ENCODE results near the gene FBXO31.
A peak's percentile ranks its signal among the peaks of the same experiment; 100 is the strongest.
"Not testable (repeated sequence)": the region's sequence is repeated elsewhere in the genome, so short reads cannot be mapped to it uniquely, and the experiment has no call there.

The FBXO31 gene

GRCh38 chr16:87344931-87345631, 38.5 kb downstream of the FBXO31 start:
- peaks cover 95% of the 10 kb centered on the region for H4K20me1 ChIP-seq
- 0 out of 2 replicates have a peak overlapping the region, but pooled peaks have one; percentile 0 for H3K9ac ChIP-seq
- H3K9me3 ChIP-seq, result no peaks in the 10 kb centered on the region
- 0 out of 2 replicates have a peak, but pooled peaks cover 3% of the 10 kb centered on the region for H3K4me1 ChIP-seq
- TF ChIP-seq Cebpa-rat (IDR thresholded peaks at IDR 0.05), result no peak
- H3K4me3 ChIP-seq, result no peak overlapping the region
- no peak overlapping the region for H3K27ac ChIP-seq
- no peaks in the 10 kb centered on the region for H3K27me3 ChIP-seq
- no peak overlapping the region for H3K4me2 ChIP-seq
- H3K36me3 ChIP-seq, result peaks cover 92% of the 10 kb centered on the region

GRCh38 chr16:87344165-87344930, 39.2 kb downstream of the FBXO31 start:
- Histone ChIP-seq H3K9me3 (no peaks in the 10 kb centered on the region), H3K4me3 (no peak overlapping the region), H4K20me1 (peaks cover 95% of the 10 kb centered on the region), H3K27me3 (no peaks in the 10 kb centered on the region), H3K4me2 (no peak overlapping the region), H3K9ac (no peak overlapping the region), H3K27ac (no peak overlapping the region), H3K36me3 (peaks cover 92% of the 10 kb centered on the region), H3K4me1 (no peaks in the 10 kb centered on the region)
- TF ChIP-seq Cebpa-rat (IDR thresholded peaks at IDR 0.05), result no peak

- Histone ChIP-seq H3K9ac (no peak overlapping the region), H3K4me2 (no peak overlapping the region), H3K27me3 (no peaks in the 10 kb centered on the region), H3K36me3 (peaks cover 92% of the 10 kb centered on the region), H3K9me3 (no peaks in the 10 kb centered on the region), H4K20me1 (peaks cover 95% of the 10 kb centered on the region), H3K27ac (no peak overlapping the region), H3K4me3 (no peak overlapping the region), H3K4me1 (0 out of 2 replicates have a peak, but pooled peaks cover under 1% of the 10 kb centered on the region)
- no peak for TF ChIP-seq Cebpa-rat (IDR thresholded peaks at IDR 0.05)
Measured at GRCh38 chr16:87343753-87344050, 39.9 kb downstream of the FBXO31 start.

GRCh38 chr16:87342978-87343752, 40.4 kb downstream of the FBXO31 start:
- Histone ChIP-seq H3K27ac (no peak overlapping the region), H4K20me1 (peaks cover 94% of the 10 kb centered on the region), H3K27me3 (no peaks in the 10 kb centered on the region), H3K9ac (no peak overlapping the region), H3K36me3 (peaks cover 91% of the 10 kb centered on the region), H3K4me1 (peaks cover 5% of the 10 kb centered on the region), H3K4me3 (no peak overlapping the region), H3K9me3 (no peaks in the 10 kb centered on the region), H3K4me2 (no peak overlapping the region)
- TF ChIP-seq Cebpa-rat (IDR thresholded peaks at IDR 0.05), result no peak

- Histone ChIP-seq H3K4me2 (no peak overlapping the region), H3K4me1 (peaks cover 12% of the 10 kb centered on the region), H3K27ac (no peak overlapping the region), H3K9me3 (no peaks in the 10 kb centered on the region), H3K9ac (no peak overlapping the region), H3K27me3 (no peaks in the 10 kb centered on the region), H3K36me3 (peaks cover 84% of the 10 kb centered on the region), H3K4me3 (no peak overlapping the region), H4K20me1 (peaks cover 94% of the 10 kb centered on the region)
- no peak for TF ChIP-seq Cebpa-rat (IDR thresholded peaks at IDR 0.05)
Measured at GRCh38 chr16:87342504-87342903, 41.1 kb downstream of the FBXO31 start.

GRCh38 chr16:87340198-87340597, 43.4 kb downstream of the FBXO31 start:
- Histone ChIP-seq H3K9me3 (no peaks in the 10 kb centered on the region), H3K27me3 (no peaks in the 10 kb centered on the region), H3K27ac (no peak overlapping the region), H4K20me1 (peaks cover 93% of the 10 kb centered on the region), H3K4me3 (no peak overlapping the region), H3K36me3 (peaks cover 75% of the 10 kb centered on the region), H3K4me2 (no peak overlapping the region), H3K9ac (no peak overlapping the region), H3K4me1 (peaks cover 26% of the 10 kb centered on the region)
- no peak for TF ChIP-seq Cebpa-rat (IDR thresholded peaks at IDR 0.05)

- Histone ChIP-seq H3K36me3 (peaks cover 80% of the 10 kb centered on the region), H3K4me1 (peaks cover 26% of the 10 kb centered on the region)
Measured at GRCh38 chr16:87339724-87340105, 43.9 kb downstream of the FBXO31 start.

GRCh38 chr16:87339086-87339723, 44.4 kb downstream of the FBXO31 start:
- H4K20me1 ChIP-seq, result peaks cover 94% of the 10 kb centered on the region
- H3K4me1 ChIP-seq, result peaks cover 26% of the 10 kb centered on the region
- H3K4me3 ChIP-seq, result no peak overlapping the region
- no peak for TF ChIP-seq Cebpa-rat (IDR thresholded peaks at IDR 0.05)
- peaks cover 82% of the 10 kb centered on the region for H3K36me3 ChIP-seq
- no peaks in the 10 kb centered on the region for H3K27me3 ChIP-seq
- H3K27ac ChIP-seq, result no peak overlapping the region
- H3K9ac ChIP-seq, result no peak overlapping the region
- no peak overlapping the region for H3K4me2 ChIP-seq
- no peaks in the 10 kb centered on the region for H3K9me3 ChIP-seq

More at GRCh38 chr16:87339724-87340105, 43.9 kb downstream of the FBXO31 start:
- H3K9me3 ChIP-seq, H3K9ac ChIP-seq, H3K27me3 ChIP-seq, H3K4me3 ChIP-seq, H3K27ac ChIP-seq, H3K4me2 ChIP-seq: not testable (repeated sequence)
- H4K20me1 ChIP-seq, result peaks cover 94% of the 10 kb centered on the region

GRCh38 chr16:87338155-87338765, 45.3 kb downstream of the FBXO31 start:
- peaks cover 82% of the 10 kb centered on the region for H3K36me3 ChIP-seq
- H3K4me2 ChIP-seq, result peak overlapping the region; percentile 8; the same call in 1 of the 2 replicates
- H3K4me1 ChIP-seq, result peaks cover 26% of the 10 kb centered on the region
- no peaks in the 10 kb centered on the region for H3K27me3 ChIP-seq
- no peaks in the 10 kb centered on the region for H3K9me3 ChIP-seq
- H3K9ac ChIP-seq, result no peak overlapping the region
- H3K27ac ChIP-seq, result no peak overlapping the region
- peaks cover 84% of the 10 kb centered on the region for H4K20me1 ChIP-seq
- no peak for TF ChIP-seq Cebpa-rat (IDR thresholded peaks at IDR 0.05)
- no peak overlapping the region for H3K4me3 ChIP-seq
